ENCODE results near the gene UNC93A. TPM values are rescaled to one million over a fixed set of nuclear protein-coding genes. Genes with fewer than 3 reads are reported as not detected.
A peak's percentile ranks its signal among the peaks of the same experiment; 100 is the strongest.
"Not testable (repeated sequence)": the region's sequence is repeated elsewhere in the genome, so short reads cannot be mapped to it uniquely, and the experiment has no call there.

Gene UNC93A
- total RNA-seq = not detected

DNA sequence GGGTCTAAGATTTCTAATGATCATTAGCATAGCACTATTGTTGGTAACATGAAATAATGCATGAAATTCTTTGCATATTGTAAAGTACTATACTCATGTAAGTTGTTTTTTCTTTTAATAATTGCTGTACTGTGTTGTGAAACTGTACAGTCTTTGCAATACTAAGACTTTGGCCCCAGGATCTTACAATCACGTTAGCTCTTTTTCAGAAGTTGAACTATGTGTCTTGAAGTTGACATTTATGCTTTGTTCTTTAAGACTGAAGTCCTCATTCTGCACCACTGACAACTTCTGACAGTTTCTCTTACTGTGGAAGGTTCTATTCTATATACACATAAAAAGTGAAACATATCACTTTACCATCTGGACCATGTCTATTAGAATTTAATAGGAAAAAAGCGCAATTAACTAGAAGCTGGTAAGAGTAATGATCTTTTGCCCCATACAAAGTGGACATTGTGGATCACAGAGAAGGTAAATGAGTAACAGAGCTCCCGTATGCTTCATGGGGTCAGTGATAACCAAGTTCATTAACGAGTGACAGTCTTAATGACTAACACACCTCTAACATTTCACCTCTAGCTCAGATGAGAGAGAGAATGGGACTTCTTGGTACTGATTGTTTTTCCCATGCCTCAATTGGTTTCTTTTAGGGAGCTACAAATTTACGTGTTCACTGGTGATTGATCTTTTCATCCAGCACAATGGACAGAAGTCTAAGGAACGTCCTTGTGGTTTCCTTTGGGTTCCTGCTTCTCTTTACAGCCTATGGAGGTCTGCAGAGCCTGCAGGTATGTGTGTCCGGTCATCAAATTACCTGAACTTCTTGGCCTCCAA lies at the start of gene UNC93A:
UNC93A (plus strand) TSS at position 530 of the 837 bp plus-strand sequence; CDS start at position 705, 175 bp downstream.
- TF ChIP-seq POLR2A (IDR thresholded peaks at IDR 0.05; ENCODE audit: low read depth) = no peak
- no peak for TF ChIP-seq EP300 (IDR thresholded peaks at IDR 0.05)
- TF ChIP-seq POLR2AphosphoS5 (IDR thresholded peaks at IDR 0.05) = no peak
- TF ChIP-seq, protein P1, sequence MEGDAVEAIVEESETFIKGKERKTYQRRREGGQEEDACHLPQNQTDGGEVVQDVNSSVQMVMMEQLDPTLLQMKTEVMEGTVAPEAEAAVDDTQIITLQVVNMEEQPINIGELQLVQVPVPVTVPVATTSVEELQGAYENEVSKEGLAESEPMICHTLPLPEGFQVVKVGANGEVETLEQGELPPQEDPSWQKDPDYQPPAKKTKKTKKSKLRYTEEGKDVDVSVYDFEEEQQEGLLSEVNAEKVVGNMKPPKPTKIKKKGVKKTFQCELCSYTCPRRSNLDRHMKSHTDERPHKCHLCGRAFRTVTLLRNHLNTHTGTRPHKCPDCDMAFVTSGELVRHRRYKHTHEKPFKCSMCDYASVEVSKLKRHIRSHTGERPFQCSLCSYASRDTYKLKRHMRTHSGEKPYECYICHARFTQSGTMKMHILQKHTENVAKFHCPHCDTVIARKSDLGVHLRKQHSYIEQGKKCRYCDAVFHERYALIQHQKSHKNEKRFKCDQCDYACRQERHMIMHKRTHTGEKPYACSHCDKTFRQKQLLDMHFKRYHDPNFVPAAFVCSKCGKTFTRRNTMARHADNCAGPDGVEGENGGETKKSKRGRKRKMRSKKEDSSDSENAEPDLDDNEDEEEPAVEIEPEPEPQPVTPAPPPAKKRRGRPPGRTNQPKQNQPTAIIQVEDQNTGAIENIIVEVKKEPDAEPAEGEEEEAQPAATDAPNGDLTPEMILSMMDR (IDR thresholded peaks at IDR 0.05) = no peak
- Histone ChIP-seq H3K9me3 (no peaks in the 10 kb centered on the region), H3K4me1 (no peaks in the 10 kb centered on the region), H3K4me3 (no peak within 1 kb of the TSS), H3K36me3 (no peaks in the 10 kb centered on the region), H3K27me3 (no peaks in the 10 kb centered on the region), H3K27ac (replicated peaks in 1 of 4) (no peak within 1 kb of the TSS)
- 78% methylated on average over 7 of the region's 7 CpGs for WGBS
- no peak for DNase-seq (ENCODE audit: extremely low spot score)
- intact Hi-C loops (cut with DNase I) = no loop called here

- WGBS = 50% methylated on average over 2 of the region's 30 CpGs
- H3K27ac ChIP-seq (replicated peaks in 1 of 4); H3K9me3 ChIP-seq; H3K27me3 ChIP-seq; DNase-seq (ENCODE audit: extremely low spot score); H3K4me1 ChIP-seq; intact Hi-C loops (cut with DNase I); H3K36me3 ChIP-seq: not testable (repeated sequence)
- peak overlapping the region in 1 of 4 donors; percentile 30 for H3K4me3 ChIP-seq
These were observed 49.6 kb upstream of the UNC93A start for GRCh38 chr6:167241321-167242134.

- H3K4me1 ChIP-seq; H3K27ac ChIP-seq (replicated peaks in 1 of 4); H3K9me3 ChIP-seq; intact Hi-C loops (cut with DNase I); H3K36me3 ChIP-seq; H3K4me3 ChIP-seq; DNase-seq (ENCODE audit: extremely low spot score): not testable (repeated sequence)
- no CpG with 5 or more reads among the region's 7 CpGs for WGBS
- H3K27me3 ChIP-seq = peaks cover 0 to 13% (median 0%) of the 10 kb centered on the region in 4 donors
These were observed 49.0 kb upstream of the UNC93A start for GRCh38 chr6:167242135-167242506.

GRCh38 chr6:167242511-167243051 lies 48.5 kb upstream of the UNC93A start:
- H3K4me3 ChIP-seq; intact Hi-C loops (cut with DNase I); H3K4me1 ChIP-seq; DNase-seq (ENCODE audit: extremely low spot score); H3K9me3 ChIP-seq; H3K36me3 ChIP-seq; H3K27ac ChIP-seq (replicated peaks in 1 of 4): not testable (repeated sequence)
- peaks cover 0 to 14% (median 0%) of the 10 kb centered on the region in 4 donors for H3K27me3 ChIP-seq
- 95% methylated on average over 4 of the region's 6 CpGs for WGBS

DNA sequence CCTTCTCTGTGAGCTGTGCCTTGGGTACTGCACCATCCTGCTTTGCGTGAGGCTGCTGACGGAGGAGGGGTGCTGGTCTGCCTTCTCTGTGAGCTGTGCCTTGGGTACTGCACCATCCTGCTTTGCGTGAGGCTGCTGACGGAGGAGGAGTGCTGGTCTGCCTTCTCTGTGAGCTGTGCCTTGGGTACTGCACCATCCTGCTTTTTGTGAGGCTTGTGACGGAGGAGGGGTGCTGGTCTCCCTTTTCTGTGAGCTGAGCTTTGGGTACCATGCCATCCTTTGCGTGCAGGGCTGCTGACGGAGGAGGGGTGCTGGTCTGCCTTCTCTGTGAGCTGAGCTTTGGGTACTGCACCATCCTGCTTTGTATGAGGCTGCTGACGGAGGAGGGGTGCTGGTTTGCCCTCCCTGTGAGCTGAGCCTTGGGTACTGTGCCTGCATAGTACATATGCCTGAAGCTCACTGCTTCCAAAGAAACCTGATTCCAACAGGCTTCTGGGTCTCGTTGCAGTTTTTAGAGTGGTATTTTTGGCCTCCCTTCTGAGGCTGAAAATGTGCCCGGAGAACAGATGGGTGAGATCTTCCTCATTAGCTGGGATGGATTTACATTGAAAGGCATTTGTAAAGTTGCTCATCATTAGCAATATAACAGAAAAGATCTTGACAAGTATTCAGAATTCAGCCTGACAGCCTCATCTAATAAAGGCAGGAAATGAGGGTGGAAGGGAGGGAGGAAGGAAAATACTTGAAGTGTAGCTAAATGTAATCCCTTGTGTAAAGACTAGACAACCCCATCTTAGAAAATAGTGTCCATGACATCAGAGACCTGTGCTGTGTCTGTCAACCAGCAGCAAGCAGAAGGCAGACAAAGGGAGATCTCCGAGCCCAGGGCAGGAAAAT lies 46.8 kb upstream of the UNC93A start:
- H3K4me3 ChIP-seq = no peak overlapping the region
- H3K9me3 ChIP-seq = no peaks in the 10 kb centered on the region
- TF ChIP-seq POLR2A (IDR thresholded peaks at IDR 0.05; ENCODE audit: low read depth) (no peak), EP300 (IDR thresholded peaks at IDR 0.05) (no peak)
- 67% methylated on average over 10 of the region's 11 CpGs for WGBS
- H3K27me3 ChIP-seq = peaks cover 0 to 24% (median 0%) of the 10 kb centered on the region in 4 donors
- H3K36me3 ChIP-seq = no peaks in the 10 kb centered on the region
- DNase-seq (ENCODE audit: extremely low spot score) = no peak
- H3K27ac ChIP-seq (replicated peaks in 1 of 4) = no peak overlapping the region
- no peaks in the 10 kb centered on the region for H3K4me1 ChIP-seq
- intact Hi-C loops (cut with DNase I) = no loop called here

DNA sequence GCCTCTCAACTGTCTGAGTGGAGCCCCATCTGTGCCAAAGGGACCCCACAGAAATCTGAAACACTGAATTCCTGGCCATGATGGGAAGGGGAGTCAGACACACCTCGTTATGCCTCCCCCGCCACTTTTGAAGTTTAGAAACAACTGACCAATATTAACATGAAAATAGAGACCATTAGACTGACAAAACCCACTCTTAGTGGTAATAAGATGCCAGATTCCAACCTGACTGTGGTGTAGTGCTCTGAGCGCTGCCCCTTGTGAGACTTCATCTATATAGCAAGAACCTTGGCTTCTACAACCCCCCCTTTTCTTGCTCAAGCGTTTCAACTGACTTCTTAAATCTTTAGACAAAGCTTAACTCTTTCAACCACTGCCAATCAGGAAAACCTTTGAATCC lies 46.1 kb upstream of the UNC93A start:
- no peak overlapping the region for H3K27ac ChIP-seq (replicated peaks in 1 of 4)
- H3K4me3 ChIP-seq = no peak overlapping the region
- no peaks in the 10 kb centered on the region for H3K4me1 ChIP-seq
- H3K9me3 ChIP-seq = no peaks in the 10 kb centered on the region
- DNase-seq (ENCODE audit: extremely low spot score) = no peak
- WGBS = 61% methylated on average over 4 of the region's 4 CpGs
- TF ChIP-seq POLR2A (IDR thresholded peaks at IDR 0.05; ENCODE audit: low read depth) (no peak), EP300 (IDR thresholded peaks at IDR 0.05) (no peak), POLR2AphosphoS5 (IDR thresholded peaks at IDR 0.05) (no peak)
- TF ChIP-seq, protein P1 (IDR thresholded peaks at IDR 0.05) = no peak
- H3K36me3 ChIP-seq = no peaks in the 10 kb centered on the region
- intact Hi-C loops (cut with DNase I) = no loop called here
- peaks cover 0 to 24% (median 0%) of the 10 kb centered on the region in 4 donors for H3K27me3 ChIP-seq
